ENCODE data around the gene B4GALT3. TPM values are rescaled to one million over a fixed set of nuclear protein-coding genes. Genes with fewer than 3 reads are reported as not detected.

Gene B4GALT3
- total RNA-seq, 4 donors from 2014 or later, result 1.0 to 23.9 (median 19.9) TPM

DNA sequence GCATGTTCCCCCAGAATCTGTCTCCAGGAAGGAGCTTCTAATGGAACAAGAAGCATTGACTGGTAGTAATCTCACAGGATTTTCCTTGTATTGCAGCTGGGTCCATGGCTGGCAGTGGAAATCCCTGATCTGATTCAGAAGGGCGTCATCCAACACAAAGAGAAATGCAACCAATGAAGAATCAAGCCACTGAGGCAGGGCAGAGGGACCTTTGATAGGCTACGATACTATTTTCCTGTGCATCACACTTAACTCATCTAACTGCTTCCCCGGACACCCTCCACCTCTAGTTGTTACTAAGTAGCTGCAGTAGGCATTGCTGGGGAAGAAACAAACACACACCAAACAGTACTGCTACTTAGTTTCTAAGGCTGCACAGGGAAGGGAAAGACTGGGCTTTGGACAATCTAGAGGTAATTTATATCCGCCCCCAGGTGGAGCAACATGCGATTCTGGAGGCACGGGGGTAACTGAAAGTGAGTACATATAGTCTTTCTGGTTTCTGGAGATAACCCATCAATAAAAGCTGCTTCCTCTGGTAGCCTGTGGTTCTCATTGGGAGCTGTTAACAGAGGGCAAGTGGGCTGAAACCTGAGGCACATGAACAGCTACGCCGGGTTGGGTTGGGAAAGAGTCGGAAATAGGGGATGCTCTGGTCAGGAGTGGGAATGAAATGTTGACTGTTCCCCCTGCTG is 18.8 kb downstream of the B4GALT3 start:
- H3K4me3 ChIP-seq, result peak overlapping the region in 1 of 2 donors; percentile 85
- no peaks in the 10 kb centered on the region for H3K27me3 ChIP-seq
- DNase-seq, result no peak
- H3K9me3 ChIP-seq, result no peaks in the 10 kb centered on the region
- H3K27ac ChIP-seq, result peak overlapping the region; percentile 85 to 88
- peaks cover 0 to 4% of the 10 kb centered on the region in 2 donors for H3K4me1 ChIP-seq
- H3K36me3 ChIP-seq, result no peaks in the 10 kb centered on the region
- no peak for TF ChIP-seq POLR2A (IDR thresholded peaks at IDR 0.05)
- TF ChIP-seq, protein P1, sequence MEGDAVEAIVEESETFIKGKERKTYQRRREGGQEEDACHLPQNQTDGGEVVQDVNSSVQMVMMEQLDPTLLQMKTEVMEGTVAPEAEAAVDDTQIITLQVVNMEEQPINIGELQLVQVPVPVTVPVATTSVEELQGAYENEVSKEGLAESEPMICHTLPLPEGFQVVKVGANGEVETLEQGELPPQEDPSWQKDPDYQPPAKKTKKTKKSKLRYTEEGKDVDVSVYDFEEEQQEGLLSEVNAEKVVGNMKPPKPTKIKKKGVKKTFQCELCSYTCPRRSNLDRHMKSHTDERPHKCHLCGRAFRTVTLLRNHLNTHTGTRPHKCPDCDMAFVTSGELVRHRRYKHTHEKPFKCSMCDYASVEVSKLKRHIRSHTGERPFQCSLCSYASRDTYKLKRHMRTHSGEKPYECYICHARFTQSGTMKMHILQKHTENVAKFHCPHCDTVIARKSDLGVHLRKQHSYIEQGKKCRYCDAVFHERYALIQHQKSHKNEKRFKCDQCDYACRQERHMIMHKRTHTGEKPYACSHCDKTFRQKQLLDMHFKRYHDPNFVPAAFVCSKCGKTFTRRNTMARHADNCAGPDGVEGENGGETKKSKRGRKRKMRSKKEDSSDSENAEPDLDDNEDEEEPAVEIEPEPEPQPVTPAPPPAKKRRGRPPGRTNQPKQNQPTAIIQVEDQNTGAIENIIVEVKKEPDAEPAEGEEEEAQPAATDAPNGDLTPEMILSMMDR (IDR thresholded peaks at IDR 0.05), result no peak
- intact Hi-C loops (cut with DNase I; ENCODE audit: low total_unique reads), result no loop called here

DNA sequence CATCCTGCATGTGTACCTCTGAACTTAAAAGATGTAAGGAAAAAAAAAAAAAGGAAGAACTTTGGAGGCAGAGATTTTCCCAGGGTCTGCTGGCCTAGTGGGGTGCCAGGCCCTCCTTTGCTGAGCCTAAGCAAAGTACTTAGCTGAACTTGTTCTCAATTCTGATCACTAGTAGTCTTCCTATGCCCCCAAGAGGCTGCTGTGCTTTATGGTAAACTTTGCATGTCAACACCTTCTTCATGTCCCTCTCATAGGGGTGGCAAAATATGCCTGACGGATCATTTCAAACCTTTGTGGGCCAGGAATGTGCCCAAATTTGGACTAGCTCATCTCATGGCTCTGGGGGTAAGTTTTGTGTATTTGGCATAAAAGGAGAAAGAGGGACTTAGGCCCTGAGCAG is 19.4 kb downstream of the B4GALT3 start:
- peaks cover 0 to 4% of the 10 kb centered on the region in 2 donors for H3K4me1 ChIP-seq
- H3K27ac ChIP-seq, result no peak overlapping the region
- TF ChIP-seq POLR2A (IDR thresholded peaks at IDR 0.05), result no peak
- TF ChIP-seq, protein P1 (IDR thresholded peaks at IDR 0.05), result no peak
- no peaks in the 10 kb centered on the region for H3K27me3 ChIP-seq
- no peak overlapping the region for H3K4me3 ChIP-seq
- intact Hi-C loops (cut with DNase I; ENCODE audit: low total_unique reads), result no loop called here
- H3K9me3 ChIP-seq, result no peaks in the 10 kb centered on the region
- H3K36me3 ChIP-seq, result no peaks in the 10 kb centered on the region
- no peak for DNase-seq

DNA sequence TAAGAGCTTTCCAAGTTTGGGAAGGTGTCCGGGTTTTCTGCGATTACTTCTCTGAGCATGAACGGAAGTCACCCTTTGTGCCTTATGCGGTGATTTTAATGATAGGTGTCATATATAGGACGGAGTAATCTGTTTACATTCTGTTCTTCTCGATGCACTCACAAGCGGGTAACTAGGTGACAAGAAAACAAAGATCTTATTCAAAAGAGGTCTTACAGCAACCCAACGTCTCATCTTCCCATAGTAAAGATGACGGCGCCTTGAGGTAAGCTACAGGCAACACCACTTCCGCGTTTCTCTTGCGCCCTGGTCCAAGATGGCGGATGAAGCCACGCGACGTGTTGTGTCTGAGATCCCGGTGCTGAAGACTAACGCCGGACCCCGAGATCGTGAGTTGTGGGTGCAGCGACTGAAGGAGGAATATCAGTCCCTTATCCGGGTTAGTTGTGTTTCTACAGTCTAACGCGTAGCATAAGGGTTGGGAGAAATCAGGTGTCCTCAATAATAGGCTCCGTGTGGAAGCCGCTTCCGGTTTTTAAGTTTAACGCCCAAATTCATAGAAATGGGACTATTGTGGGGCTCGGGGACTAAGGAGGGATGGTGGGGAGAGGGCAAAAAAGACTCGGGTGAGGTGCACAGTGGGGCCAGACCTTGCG is 23.5 kb downstream of the B4GALT3 start, which contains the start of gene UFC1:
UFC1 (plus strand) TSS at position 297 of the 656 bp plus-strand sequence; CDS start at position 317, 20 bp downstream.
- TF ChIP-seq POLR2A (IDR thresholded peaks at IDR 0.05), result peak in 1 of 2 donors; percentile 31
- TF ChIP-seq, protein P1 (IDR thresholded peaks at IDR 0.05), result no peak
- Histone ChIP-seq H3K27me3 (no peaks in the 10 kb centered on the region), H3K9me3 (no peaks in the 10 kb centered on the region), H3K4me1 (no peaks in the 10 kb centered on the region), H3K27ac (peak within 1 kb of the TSS; percentile 91), H3K36me3 (no peaks in the 10 kb centered on the region), H3K4me3 (peak within 1 kb of the TSS; percentile 62 to 70)
- DNase-seq, result peak; percentile 75 to 82
- intact Hi-C loops (cut with DNase I; ENCODE audit: low total_unique reads), result no loop called here

DNA sequence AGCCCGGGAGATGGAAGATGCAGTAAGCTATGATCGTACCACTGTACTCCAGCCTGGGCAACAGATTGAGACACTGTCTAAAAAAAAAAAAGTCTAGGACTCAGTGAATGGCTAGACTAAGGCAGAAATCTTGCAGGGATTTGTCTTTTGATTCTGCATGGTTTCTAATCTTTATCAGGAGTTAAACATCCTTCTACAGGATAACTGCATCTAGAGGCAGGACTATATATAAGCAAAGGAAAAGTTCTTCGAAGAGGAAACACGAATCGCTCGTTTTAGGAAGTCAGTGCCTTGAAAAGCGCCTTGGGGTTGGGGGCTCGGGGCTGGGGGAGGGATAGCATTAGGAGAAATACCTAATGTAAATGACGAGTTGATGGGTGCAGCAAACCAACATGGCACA is 24.1 kb downstream of the B4GALT3 start:
- TF ChIP-seq, protein P1 (IDR thresholded peaks at IDR 0.05), result no peak
- no peak for TF ChIP-seq POLR2A (IDR thresholded peaks at IDR 0.05)
- Histone ChIP-seq H3K9me3 (no peaks in the 10 kb centered on the region), H3K4me1 (no peaks in the 10 kb centered on the region), H3K4me3 (peak overlapping the region; percentile 62 to 70), H3K27me3 (no peaks in the 10 kb centered on the region), H3K27ac (peak overlapping the region; percentile 91), H3K36me3 (no peaks in the 10 kb centered on the region)
- intact Hi-C loops (cut with DNase I; ENCODE audit: low total_unique reads), result no loop called here
- DNase-seq, result no peak

DNA sequence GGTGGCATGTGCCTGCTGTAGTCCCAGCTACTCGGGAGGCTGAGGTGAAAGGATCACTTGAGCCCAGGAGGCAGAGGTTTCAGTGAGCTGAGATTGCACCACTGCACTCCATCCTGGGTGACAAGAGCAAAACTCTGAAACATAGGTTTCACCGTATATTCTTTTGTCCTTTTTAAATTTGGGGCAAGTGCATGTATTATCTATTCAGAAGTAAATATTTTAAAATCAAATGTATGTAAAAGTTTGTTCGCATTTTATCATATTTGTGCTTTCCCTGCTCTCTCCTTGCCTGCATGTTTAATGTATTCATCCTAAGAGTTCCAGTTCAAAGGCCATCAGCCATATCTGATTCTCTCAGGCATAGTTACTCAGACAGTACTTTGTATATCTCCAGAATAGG is 31.5 kb downstream of the B4GALT3 start:
- Histone ChIP-seq H3K4me1 (no peaks in the 10 kb centered on the region), H3K27ac (no peak overlapping the region), H3K27me3 (no peaks in the 10 kb centered on the region), H3K36me3 (no peaks in the 10 kb centered on the region), H3K4me3 (no peak overlapping the region), H3K9me3 (no peaks in the 10 kb centered on the region)
- intact Hi-C loops (cut with DNase I; ENCODE audit: low total_unique reads), result no loop called here
- DNase-seq, result no peak
- TF ChIP-seq POLR2A (IDR thresholded peaks at IDR 0.05), result no peak
- TF ChIP-seq, protein P1 (IDR thresholded peaks at IDR 0.05), result no peak

All from uterus (tissue), 4 donors.